Measurements from ENCODE around the gene CGNL1.

DNA sequence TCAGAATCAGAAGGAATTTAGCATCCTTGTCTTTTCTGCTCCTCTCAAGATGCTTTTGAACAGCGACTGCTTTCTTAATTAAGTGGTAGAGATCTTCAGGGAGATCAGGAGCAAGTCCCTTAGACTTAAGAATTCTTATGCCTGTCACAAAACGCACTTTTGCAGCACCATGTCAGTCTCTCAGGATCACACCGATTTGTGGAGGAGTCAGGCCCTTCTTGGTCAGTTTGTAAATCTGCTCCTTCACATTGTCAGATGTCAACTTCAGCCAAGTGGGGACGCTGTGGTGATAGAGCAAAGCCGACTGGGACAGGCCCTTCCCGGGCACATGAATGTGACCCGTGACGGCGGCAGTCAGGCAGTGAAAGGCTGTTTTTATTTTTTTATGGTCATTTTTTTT, 179.7 kb downstream of the CGNL1 start:
- TF ChIP-seq, protein P1, sequence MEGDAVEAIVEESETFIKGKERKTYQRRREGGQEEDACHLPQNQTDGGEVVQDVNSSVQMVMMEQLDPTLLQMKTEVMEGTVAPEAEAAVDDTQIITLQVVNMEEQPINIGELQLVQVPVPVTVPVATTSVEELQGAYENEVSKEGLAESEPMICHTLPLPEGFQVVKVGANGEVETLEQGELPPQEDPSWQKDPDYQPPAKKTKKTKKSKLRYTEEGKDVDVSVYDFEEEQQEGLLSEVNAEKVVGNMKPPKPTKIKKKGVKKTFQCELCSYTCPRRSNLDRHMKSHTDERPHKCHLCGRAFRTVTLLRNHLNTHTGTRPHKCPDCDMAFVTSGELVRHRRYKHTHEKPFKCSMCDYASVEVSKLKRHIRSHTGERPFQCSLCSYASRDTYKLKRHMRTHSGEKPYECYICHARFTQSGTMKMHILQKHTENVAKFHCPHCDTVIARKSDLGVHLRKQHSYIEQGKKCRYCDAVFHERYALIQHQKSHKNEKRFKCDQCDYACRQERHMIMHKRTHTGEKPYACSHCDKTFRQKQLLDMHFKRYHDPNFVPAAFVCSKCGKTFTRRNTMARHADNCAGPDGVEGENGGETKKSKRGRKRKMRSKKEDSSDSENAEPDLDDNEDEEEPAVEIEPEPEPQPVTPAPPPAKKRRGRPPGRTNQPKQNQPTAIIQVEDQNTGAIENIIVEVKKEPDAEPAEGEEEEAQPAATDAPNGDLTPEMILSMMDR (IDR thresholded peaks at IDR 0.05), result no peak
- no peak for TF ChIP-seq EZH2phosphoT487 (IDR thresholded peaks at IDR 0.05)
- TF ChIP-seq EZH2 (IDR thresholded peaks at IDR 0.05), result no peak
